GM18508 (cell line): ENCODE measurements around the gene CHRM5.
"Not testable (repeated sequence)": the region's sequence is repeated elsewhere in the genome, so short reads cannot be mapped to it uniquely, and the experiment has no call there.

Experiments used
- ATAC-seq: cut with Tn5 transposase; IDR thresholded peaks from one replicate; pipeline ENCODE4 v1.9.1; 2021; ENCODE audit warnings: moderate number of reproducible peaks; ENCODE audit not compliant: insufficient read depth, unreplicated experiment

CHRM5 gene

GRCh38 chr15:34038871-34039789 lies 70.8 kb downstream of the CHRM5 start, which contains the start of gene AVEN:
TSS of gene AVEN (minus strand) at chr15:34039204. CDS start at chr15:34039046, 158 bp downstream.
- no peak for ATAC-seq

DNA sequence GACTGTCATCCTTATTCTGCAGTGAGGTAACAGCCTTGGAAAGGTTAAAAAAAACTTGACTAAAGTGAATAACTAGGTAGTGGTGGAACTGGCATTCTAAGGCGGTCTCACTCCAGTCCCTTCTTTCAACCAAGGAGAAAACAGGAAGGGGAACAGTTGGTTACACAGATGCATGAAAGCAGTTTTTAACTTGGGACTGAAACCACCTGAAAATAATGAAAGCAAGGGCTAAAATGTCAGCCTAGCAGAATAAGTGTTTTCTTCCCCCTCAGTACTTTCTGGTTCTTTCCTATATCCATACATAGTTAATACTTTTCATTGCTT lies 71.5 kb downstream of the CHRM5 start:
- ATAC-seq, result no peak

DNA sequence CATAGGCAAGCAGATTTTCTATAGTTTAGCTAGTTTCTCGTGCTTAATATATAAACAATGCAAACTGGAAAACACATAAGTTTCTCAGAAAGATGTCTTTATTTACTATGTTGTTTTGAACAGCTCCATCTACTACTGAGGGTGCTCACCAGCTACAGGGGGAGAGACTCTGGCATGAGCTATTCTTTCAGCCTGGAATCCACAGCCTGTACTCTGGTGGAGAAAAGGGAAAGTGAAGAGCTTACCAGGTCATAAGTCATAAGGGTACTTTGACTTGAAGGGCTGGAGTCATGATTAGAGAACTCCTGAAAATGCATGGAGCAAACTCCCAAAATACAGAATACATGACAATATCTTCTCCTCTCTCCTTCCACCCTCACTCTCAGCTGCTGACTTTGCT lies 75.1 kb downstream of the CHRM5 start:
- no peak for ATAC-seq

- ATAC-seq, result no peak
These were observed 75.5 kb downstream of the CHRM5 start for GRCh38 chr15:34043813-34044212.

- ATAC-seq, result no peak
These were observed 78.3 kb downstream of the CHRM5 start for GRCh38 chr15:34046471-34047145.

DNA sequence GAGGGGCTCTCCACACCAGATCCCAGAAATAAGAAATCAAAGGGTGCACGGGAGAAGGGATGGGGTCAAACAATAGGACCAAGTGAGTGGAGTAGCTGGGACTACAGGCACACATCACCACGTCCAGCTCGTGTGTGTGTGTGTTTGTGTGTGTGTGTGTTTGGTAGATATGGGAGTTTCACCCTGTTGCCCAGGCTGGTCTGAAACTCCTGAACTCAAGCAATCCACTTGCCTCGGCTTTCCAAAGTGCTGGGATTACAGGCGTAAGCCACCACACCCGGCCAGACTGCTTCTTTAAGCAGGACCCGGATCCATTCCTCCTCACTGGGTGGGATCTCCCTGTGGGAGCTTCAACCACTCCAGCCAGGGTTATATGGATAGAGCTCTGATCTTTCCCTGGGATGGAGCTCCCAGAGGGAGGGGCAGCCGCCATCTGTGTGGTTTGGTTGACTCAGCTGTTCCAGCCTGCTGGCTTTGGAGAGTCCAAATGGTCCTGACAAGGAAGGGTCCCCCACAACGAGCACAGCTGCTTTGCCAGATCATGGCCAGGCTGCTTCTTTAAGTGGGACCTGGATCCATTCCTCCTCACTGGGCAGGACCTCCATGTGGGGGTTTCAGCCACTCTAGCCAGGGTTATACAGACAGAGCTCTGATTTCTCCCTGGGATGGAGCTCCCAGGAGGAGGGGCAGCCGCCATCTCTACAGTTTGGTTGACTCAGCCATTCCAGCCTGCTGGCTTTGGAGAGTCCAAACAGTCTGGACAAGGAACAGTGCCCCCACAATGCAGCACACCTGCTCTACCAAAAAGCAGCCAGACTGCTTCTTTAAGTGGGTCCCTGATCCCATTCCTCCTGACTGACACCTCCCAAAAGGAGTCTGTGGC lies 79.8 kb downstream of the CHRM5 start:
- no peak for ATAC-seq

DNA sequence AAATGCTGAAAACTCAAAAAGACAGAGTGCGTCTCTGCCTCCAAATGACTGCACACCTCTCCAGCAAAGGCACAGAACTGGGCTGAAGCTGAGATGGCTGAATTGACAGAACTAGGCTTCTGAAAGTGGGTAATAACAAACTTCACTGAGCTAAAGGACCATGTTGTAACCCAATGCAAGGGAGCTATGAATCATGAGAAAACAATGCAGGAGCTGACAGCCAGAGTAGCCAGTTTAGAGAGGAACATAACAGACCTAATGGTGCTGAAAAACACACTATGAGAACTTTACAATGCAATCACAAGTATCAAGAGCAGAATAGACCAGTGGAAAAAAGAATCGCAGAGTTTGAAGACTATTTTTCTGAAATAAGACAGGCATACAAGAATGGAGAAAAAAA lies 80.8 kb downstream of the CHRM5 start:
- ATAC-seq, result no peak

DNA sequence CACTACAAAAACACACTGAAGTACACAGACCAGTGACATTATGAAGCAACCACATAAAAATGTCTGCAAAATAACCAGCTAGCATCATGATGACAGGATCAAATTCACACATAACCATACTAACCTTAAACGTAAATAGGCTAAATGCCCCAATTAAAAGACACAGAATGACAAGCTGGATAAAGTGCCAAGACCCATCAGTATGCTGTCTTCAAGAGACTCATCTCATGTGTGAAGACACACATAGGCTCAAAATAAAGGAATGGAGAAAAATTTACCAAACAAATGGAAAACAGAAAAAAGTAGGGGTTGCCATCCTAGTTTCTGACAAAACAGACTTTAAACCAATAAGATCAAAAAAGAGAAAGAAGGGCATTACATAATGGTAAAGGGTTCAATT lies 82.1 kb downstream of the CHRM5 start:
- ATAC-seq, result not testable (repeated sequence)

GRCh38 chr15:34054081-34054707 lies 85.9 kb downstream of the CHRM5 start:
- no peak for ATAC-seq

- ATAC-seq, result no peak
These were observed 87.7 kb downstream of the CHRM5 start for GRCh38 chr15:34055868-34056595.

GRCh38 chr15:34056911-34057310 lies 88.6 kb downstream of the CHRM5 start:
- no peak for ATAC-seq

DNA sequence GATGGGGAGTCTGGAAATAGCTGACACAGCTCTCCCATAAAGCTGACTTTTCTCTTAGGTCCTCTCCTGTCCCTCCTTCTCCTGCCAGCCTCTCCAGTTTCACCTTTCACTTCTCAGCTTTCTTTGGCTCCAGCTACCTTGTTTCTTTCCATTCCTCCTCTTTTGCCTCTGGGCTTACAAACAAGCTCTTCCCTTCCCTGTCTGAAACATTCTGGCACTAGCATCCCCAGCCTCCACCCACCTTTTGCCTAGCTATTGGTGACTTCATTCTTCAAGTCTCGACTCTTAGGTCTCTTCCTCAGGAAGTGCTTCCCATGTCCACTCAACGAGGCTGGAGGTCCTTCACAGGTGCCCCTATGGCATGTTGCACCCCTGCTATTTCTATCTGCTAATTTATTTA lies 91.2 kb downstream of the CHRM5 start:
- ATAC-seq, result no peak

- ATAC-seq, result no peak
These were observed 91.6 kb downstream of the CHRM5 start for GRCh38 chr15:34059946-34060345.

DNA sequence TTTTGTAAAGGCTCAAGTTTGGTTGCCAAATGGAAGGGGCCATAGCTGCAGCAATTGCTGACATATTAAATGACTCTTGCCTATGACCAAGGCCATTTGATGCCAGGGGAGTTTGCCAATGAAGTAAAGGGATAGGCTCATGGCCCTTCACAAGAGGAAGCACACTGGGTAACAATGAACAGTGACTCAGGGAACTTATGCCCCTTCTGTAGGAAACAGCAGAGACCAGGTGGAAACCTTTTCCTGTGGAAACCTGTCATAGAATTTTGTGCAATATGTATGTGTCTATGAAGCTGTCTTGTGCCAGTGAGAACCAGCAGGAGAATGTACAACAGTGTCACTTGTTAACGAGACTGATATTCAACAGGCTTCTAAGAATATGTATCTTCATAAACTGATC lies 96.1 kb downstream of the CHRM5 start:
- ATAC-seq, result no peak

GRCh38 chr15:34065261-34065660 lies 97.0 kb downstream of the CHRM5 start:
- no peak for ATAC-seq

GRCh38 chr15:34065941-34066340 lies 97.6 kb downstream of the CHRM5 start:
- ATAC-seq, result no peak

- no peak for ATAC-seq
These were observed 101.7 kb downstream of the CHRM5 start for GRCh38 chr15:34070003-34070402.

DNA sequence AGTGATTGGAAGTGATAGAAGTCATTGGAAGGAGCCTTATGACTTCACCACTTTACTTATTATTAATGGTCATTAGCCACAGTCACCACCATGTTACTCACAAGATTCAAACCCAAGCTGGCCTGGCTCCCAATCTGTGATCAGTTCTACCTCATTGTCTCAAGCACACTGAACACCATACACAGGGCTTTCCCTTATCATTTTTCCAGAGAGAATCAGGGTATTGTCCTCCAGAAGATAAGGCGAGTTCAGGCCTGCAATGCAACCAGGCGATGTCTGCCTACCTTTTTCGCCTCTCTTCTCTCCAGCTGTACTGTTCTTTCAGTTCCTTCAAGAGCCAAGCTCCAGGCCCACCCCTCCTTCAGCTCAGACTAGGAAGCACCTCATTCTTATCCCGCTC lies 108.5 kb downstream of the CHRM5 start:
- ATAC-seq, result no peak

GRCh38 chr15:34078900-34079299 lies 110.6 kb downstream of the CHRM5 start:
- ATAC-seq, result no peak

DNA sequence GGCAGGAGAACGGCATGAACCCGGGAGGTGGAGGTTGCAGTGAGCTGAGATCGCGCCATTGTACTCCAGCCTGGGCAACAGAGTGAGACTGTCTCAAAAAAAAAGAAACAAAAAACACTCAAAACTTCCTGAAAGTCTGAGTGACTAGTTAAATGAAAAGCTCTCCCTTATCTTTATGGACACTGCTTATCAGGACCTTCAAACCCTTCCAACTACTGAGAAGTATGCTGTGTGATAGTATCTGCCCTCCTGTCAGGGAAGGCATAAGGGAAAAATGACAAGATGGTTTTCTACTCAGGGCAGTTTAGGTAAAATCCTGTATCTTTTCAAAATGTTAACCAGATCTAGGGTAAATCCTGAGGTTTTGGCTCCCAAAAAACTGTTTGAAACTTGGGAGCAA lies 111.6 kb downstream of the CHRM5 start:
- no peak for ATAC-seq
